GM04504 (cell line): ENCODE data around the gene LCE1D.

Experiments used
- DNase-seq: peaks from one replicate; pipeline ENCODE4 v3.0.0-alpha.2; 2012; ENCODE audit warnings: low read depth

LCE1D gene, protein sequence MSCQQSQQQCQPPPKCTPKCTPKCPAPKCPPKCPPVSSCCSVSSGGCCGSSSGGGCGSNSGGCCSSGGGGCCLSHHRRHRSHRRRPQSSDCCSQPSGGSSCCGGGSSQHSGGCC

DNA sequence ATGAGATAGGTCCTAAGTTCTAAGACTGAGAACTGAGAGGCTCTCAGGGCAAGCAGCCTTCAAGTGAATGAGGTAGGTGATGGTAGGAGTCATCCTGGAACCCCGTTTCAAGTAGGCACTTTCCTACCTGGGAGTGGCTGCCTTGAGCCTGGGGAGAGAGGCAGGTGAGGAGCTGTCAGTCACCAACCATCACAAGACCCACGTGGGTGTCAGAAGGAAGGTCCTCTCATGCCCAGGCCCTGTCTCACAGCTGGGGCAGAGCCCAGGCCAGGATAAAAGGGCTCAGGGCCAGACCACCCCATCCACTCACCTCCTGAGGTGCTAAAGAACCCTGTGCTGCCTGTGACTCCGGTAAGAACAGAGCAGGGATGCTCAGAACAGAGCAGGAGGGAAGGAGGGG, at the start of gene LCE1D:
Gene LCE1D, plus strand, starts transcription at position 301 of the 400 bp plus-strand sequence. CDS start 1,074 bp downstream, outside the sequence.
- DNase-seq, result no peak

GRCh38 chr1:152747831-152748230, 48.7 kb upstream of the LCE1D start:
- DNase-seq, result no peak

DNA sequence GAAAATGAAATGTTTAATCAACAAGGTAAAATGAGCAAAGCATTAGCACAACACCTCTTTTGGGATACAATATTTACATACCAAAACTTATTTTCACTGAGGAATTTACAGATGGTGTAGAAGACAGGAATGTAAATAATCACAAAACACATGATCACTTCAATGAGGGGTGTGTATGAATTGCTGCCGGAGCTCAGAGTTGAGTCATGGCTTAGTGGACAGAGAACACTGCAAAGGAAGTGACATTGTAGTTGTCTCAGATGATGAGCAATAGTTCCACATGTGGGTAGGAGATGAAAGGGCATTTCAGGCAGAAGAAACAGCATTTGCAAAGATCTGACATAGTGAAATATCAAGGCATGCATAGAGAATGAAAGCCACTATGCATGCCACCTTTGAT, 44.3 kb upstream of the LCE1D start:
- peak; percentile 35 for DNase-seq

DNA sequence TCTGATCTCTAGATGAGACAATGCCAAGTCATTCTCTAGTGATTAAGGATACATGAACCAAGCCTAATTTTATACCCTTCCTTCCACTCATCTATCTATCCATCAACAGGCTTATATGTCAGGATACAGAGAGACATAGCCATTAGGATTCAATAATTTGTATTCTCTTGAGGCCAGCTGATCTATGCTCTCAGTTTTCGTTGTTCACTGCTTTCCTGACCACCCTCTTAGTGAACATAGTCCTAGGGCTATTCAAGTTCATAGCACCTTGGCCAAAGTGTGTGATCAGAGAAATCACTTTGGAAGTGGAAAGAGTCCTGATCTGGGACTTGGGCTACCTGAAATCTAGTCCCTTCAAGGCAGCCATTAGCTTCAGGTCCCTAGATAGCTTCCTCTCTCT, 42.9 kb upstream of the LCE1D start:
- no peak for DNase-seq

DNA sequence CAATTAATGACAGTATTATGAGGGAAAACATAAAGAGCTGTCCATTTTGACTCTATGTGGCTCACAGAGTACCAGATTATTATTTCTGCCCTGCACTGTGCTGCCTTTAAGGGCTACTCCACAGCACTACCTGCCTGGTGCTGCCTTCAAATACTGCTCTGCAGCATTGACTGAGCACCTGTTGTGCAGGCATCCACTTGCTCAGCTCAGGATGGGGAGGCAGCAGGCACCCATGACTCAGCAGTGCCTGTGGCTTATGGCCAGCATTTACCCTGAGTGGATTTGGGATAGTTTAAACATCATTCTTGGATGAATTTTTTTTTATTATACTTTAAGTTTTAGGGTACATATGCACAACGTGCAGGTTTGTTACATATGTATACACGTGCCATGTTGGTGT, 39.6 kb upstream of the LCE1D start:
- no peak for DNase-seq

- DNase-seq, result no peak
Measured at GRCh38 chr1:152757747-152758146, 38.8 kb upstream of the LCE1D start, which contains the start of gene KPRP. Gene KPRP (plus strand): TSS chr1:152758025. CDS start chr1:152759589, 1,564 bp downstream.

DNA sequence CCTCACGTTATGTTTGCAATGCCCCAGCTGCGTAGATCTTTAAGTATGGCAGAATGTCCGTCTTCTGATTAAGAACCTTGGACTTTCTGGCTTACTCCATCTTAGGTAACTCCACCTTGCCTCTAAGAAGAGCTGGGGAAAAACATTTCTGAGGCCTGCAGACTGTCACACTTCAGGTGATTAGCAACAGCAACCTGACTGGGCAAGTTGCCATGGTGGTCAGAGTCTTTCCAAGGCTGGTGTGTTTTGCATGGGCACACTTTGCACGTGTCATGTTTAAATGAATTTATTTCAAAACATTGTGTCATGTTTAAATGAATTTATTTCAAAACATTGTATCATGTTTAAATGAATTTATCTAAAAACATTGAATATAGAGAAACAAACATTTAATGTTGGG, 37.9 kb upstream of the LCE1D start:
- DNase-seq, result no peak

DNA sequence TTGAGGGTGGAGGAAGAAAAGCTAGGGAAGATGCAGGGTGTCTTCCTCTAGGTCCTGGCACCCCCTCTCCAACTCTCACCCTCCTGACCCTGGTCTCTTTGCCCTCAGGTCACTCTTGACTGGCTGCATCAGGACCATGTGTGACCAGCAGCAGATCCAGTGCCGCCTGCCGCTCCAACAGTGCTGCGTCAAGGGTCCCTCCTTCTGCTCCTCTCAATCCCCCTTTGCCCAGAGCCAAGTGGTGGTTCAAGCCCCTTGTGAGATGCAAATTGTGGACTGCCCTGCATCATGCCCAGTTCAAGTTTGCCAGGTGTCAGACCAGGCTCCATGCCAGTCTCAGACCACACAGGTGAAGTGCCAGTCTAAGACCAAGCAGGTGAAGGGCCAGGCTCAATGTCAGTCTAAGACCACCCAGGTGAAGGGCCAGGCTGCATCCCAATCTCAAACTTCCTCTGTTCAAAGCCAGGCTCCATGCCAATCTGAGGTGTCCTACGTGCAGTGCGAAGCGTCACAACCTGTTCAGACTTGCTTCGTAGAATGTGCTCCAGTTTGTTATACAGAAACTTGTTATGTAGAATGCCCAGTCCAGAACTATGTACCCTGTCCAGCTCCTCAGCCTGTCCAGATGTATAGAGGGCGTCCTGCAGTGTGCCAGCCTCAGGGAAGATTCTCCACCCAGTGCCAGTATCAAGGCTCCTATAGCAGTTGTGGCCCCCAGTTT, 36.9 kb upstream of the LCE1D start:
- no peak for DNase-seq

DNA sequence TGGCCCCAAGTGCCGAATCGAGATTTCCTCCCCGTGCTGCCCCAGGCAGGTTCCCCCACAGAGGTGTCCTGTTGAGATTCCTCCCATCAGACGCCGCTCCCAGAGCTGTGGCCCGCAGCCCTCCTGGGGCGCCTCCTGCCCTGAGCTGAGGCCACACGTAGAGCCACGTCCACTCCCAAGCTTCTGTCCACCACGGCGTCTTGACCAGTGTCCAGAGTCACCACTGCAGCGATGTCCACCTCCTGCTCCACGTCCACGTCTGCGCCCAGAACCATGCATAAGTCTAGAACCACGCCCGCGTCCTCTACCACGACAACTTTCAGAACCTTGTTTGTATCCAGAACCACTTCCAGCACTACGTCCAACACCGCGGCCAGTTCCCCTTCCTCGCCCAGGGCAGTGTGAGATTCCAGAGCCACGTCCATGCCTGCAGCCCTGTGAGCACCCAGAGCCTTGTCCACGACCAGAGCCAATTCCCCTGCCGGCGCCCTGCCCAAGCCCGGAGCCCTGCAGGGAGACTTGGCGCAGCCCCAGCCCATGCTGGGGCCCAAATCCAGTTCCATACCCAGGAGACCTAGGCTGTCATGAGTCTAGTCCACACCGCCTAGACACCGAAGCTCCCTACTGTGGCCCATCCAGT, 35.9 kb upstream of the LCE1D start:
- DNase-seq, result no peak

DNA sequence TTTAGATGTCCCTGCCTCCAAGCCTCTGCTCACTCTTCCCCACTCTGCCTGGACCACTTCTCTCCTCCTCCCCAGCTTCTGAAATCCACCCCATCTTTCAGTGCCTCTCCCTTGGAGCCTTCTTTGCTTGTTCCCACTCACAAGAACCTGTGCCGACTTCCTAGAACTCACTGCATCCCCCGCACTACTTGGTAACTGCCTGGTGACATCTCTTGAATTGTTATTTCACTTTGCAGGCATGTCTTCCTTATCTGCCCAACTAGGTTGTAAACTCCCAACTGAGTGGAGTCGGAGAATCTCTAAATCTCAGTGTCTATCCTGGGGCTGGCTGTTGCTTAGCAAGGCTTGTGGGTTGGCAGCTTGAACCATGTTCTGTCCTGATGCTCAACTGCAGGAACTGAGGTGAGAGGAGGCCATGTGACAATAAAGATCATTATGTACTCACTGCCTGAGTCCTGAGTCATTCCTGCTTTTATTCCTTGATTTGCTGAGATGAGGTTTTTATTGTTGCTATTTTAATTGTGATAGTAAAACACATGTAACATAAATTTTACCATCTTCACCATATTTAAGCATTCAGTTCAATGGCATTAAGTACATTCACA, 34.8 kb upstream of the LCE1D start:
- DNase-seq, result no peak

DNA sequence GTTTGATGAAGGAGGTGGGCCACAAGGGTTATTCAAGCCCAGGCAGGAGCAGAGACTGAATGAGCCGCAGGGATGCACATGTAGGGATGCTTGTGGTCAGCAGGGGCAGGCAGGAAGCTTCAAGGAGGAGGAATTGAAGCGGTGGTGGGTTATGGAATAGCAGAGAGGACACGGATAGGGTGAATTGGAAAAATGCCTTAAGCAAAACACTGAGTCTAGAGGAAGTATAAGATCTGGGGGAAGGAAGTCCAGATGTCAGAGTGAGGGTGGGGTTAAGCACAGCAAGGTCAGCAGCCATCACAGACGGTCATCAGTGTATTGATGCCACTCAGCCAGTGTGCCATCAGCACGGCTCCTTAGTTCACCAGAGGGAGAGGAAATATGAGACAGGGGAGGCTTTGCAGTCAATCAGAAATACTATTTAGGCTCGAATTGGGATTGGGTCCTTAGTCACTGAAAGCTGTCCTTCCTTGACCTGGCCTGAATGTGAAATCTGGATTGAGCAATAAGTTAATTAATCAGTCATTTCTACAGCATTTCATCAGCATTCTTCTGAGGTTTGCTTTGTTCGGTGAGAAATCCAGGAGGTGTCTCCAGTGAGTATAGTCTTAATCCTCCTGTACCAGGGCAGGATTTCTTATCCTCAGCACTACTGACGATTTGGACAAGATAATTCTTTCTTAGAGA, 27.5 kb upstream of the LCE1D start:
- no peak for DNase-seq

DNA sequence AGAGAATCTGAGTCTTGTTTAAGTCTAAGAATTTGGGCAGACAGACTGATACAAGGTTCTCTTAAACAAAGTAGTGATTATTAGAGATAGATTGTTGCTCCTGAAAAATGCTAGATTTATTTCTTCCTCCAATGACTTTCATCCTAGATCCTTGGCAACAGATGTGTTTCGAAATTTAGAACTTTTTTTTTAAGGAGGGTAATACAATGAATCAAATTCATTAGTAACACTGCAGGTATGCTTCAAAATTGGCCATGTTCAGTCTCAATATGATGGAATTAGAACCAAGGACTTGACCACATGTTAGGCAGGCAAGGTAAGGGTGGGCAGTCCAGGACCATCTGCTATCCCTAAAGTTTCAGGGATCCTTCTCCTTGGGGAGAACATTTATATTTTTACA, 26.1 kb upstream of the LCE1D start:
- DNase-seq, result no peak

DNA sequence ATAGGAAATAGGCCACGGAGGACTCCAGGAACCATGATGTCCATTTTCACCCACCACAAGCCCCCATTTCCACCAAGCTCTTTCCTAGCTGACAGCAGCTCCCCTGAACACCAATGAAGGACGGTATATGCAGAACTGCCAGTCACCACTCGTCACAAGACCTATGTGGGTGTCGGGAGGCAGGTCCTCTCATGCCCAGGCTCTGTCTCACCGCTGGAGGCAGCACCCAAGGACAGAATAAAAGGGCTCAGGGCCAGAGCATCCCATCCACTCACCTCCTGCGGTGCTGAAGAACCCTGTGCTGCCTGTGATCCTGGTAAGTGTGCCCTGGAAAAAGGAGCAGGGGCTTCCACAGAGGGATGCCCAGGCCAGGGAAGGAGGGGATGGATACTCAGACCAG, 21.6 kb upstream of the LCE1D start, which contains the start of gene LCE1F:
Gene LCE1F, plus strand, starts transcription at position 266 of the 400 bp plus-strand sequence. CDS start 1,232 bp downstream, outside the sequence.
- no peak for DNase-seq

DNA sequence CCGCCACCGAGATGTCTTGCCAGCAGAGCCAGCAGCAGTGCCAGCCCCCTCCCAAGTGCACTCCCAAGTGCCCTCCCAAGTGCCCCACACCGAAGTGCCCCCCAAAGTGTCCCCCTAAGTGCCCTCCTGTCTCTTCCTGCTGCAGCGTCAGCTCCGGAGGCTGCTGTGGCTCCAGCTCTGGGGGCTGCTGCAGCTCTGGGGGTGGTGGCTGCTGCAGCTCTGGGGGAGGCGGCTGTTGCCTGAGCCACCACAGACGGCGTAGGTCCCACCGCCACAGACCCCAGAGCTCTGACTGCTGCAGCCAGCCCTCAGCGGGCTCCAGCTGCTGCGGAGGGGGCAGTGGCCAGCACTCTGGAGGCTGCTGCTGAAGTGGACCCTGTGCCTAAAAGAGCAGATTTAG, 20.2 kb upstream of the LCE1D start:
- DNase-seq, result no peak

- DNase-seq, result no peak
Measured at GRCh38 chr1:152777510-152778137, 18.9 kb upstream of the LCE1D start.

GRCh38 chr1:152783095-152783494, 13.4 kb upstream of the LCE1D start:
- no peak for DNase-seq

- DNase-seq, result no peak
Measured at GRCh38 chr1:152786077-152786476, 10.4 kb upstream of the LCE1D start, which contains the start of gene LCE1E. Gene LCE1E (plus strand): TSS chr1:152786257. CDS start chr1:152787300, 1,043 bp downstream.

DNA sequence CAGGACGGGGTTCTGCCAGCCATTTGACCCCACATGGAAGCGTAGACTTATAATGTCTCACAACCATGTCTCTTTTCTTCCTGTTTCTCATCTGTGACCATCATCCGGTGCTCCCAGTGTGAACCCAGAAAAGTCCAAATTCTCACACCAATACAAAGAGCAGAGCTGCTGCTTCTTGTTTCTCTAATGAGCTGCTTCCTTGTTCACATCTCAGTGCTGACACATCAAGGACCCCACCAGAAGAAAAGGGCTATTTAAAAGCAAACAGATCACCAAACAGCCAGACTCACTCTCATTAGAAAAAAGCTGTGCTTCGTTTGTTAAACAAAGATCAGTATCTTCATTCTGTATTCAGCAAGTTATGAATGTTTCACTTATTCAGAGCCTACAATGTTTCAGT, 835 bp upstream of the LCE1D start:
- no peak for DNase-seq

GRCh38 chr1:152801333-152801732, 4.8 kb downstream of the LCE1D start:
- DNase-seq, result no peak

DNA sequence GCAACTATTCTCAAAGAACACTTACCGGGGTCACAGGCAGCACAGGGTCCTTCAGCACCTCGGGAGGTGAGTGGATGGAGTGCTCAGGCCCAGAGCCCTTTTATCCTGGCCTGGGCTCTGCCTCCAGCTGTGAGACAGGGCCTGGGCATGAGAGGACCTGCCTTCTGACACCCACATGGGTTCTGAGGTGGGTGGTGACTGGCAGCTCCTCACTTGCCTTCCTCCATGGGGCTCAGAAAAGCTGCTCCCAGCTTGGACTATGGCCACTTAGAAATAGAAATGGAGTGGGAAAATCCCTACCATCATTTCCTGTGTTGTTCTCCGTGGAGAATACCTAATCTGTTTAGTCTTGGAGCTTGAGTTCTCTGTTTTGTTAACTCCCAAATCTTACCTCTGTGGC, 10.1 kb downstream of the LCE1D start, which contains the start of gene LCE1C:
Gene LCE1C, minus strand, starts transcription at position 76 of the 400 bp plus-strand sequence. CDS start 1,173 bp downstream, outside the sequence.
- DNase-seq, result no peak

DNA sequence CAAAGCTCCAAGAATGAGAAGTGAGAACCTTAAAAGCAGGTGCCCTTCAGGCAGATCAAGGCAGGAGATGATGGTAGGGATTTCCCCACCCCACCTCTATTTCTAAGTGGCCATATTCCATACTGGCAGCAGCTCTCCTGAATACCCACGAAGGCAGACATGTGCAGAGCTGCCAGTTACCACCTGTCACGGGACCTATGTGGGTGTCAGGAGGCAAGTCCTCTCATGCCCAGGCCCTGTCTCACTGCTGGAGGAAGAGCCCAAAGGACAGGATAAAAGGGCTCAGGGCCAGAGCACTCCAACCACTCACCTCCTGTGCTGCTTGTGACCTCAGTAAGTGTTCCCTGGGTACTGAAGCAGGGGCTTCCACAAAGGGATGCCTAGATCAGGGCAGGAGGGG, 14.5 kb downstream of the LCE1D start:
- no peak for DNase-seq

GRCh38 chr1:152811671-152812070, 15.2 kb downstream of the LCE1D start, which contains the start of gene LCE1B:
Gene LCE1B (plus strand): TSS chr1:152811971. CDS start chr1:152812447, 476 bp downstream.
- DNase-seq, result no peak
